DMS53 treated with DMSO at 0.1 percent for 48 hours (cell line): ENCODE data around the gene SERTAD1.

Experiments
- DNase-seq: peaks from one replicate; lab custom pipeline; 2025; ENCODE audit not compliant: unreplicated experiment; lab: John Stamatoyannopoulos, UW

Gene SERTAD1

DNA sequence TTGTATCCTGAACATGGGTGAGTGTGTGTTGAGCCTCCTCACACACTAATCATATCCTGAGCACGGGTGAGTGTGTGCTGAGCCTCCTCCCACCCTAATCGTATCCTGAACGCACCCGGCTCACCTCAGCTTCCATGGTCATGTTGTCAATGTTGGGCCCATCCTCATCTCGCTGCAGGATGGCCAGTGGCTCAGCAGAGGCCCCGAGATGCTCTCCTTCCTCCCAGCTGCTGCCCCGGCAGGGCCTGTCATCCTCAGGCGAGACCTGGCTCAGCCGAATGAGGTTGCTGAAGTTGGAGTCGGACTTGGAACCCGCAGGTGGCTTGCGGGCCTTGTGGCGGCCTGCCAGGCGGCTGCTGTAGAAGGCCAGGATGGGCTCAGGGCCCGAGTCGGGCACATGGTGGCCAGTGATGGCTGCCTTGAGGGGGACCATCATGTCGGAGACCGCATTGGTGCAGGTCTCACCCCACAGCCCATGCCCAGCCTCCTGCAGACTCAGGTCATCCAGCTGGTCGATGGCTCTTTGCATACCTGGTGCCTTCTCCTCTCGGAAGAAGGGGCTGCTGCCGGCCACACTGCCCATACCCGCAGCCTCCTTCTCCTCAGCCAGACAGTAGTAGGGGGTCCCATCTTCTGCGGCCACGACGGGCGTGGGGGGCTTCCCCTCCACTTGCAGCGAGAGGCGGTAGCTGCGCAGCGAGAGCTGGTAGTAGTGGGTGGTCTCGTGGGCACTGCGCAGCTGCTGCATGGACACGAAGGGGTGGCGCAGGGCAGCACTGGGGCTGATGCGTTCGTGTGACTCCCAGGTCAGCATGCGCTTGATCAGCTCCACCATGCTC lies 45.4 kb downstream of the SERTAD1 start:
- no peak for DNase-seq

DNA sequence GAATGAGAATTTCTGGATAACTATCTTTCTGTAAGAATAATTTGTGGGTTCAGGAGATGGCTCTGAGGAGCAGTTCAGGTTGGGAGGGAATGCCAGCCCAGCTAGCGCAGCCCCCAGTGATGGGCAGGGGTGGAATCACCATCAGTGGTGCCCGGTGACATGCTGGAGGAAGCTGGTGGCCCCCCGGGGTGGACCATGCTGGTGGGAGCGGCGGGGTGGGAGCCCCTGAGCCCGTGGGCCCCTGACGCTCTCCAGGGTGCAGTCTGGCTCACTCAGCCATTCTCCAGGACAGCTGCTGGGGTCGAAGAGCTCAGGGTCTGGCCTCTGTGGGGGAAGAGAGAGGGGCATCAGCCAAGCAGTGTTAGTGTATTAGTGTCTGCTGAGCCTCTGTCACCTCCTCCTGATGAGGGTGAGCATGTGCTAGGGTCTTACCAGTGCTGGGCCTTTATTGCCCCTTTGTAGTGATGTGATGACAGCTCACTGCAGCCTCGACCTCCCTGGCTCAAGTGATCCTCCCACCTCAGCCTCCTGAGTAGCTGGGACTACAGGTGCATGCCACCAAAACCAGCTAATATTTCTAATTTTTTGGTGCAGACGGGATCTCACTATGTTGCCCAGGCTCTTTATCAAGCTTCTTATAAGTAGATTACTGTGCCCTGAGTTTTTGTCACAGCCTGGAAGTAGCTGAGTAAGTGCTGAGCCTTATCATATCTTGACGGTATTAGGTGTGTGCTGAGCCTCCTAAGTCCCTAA lies 46.2 kb downstream of the SERTAD1 start:
- no peak for DNase-seq

DNA sequence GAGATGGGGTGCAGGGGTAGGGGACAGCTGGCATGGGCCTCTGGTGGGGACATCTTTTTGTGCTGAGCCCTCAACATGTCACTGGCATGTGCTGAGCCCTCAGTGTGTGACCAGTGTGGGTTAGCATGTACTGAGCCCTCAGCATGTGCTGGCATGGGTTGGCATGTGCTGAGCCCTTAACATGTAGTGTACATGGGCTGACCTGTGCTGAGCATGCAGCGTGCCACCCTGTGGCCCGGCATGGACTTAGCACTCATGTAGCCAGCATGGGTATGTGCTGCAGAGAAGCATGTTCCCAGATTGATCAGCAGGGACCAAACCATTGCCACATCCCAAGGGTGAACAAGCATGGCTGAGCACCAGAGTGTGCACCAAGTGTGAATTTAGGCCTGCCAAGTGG lies 47.3 kb downstream of the SERTAD1 start:
- no peak for DNase-seq

GRCh38 chr19:40377876-40378385 lies 47.9 kb downstream of the SERTAD1 start:
- no peak for DNase-seq

- DNase-seq = no peak
Measured at GRCh38 chr19:40376286-40376862, 49.4 kb downstream of the SERTAD1 start.

DNA sequence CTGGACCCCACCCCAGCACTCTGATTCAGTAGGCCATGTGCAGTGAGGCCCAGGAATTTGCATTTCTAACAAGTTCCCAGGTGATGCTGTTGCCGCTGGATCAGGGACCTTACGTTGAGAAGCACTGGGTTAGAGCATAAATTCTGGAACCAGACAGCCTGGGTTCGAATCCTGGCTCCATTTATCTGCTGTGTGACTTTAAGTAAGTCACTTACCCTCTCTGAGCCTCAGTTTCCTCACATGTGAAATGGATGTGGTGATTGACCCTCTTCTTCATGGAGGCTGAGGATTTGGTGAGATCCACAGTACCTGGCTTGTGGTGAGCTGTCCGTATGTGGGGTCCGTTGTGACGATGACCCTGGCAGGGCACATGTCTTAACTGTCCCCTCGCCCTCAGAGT lies 51.7 kb downstream of the SERTAD1 start:
- no peak for DNase-seq

- no peak for DNase-seq
Measured at GRCh38 chr19:40371802-40372122, 54.0 kb downstream of the SERTAD1 start.
